K562 (cell line): ENCODE measurements around the gene ZNF346. TPM values are rescaled to one million over a fixed set of nuclear protein-coding genes. Genes with fewer than 3 reads are reported as not detected.

Experiments used
- ATAC-seq: fragments of 200-7000 bp; cut with Tn5 transposase; 3 replicates; pipeline ENCODE4 v1.9.1; 2020; ENCODE audit warnings: moderate library complexity
- BruUV-seq: library from RNA; stranded (reverse); fragments of 400-500 nt; replicated peaks from 2 replicates; lab custom pipeline; 2021; lab: Mats Ljungman, UMichigan
- CTCF ChIA-PET: fragments of 300-600 bp; formaldehyde crosslinking; extraction: SDS; loops from one replicate; lab custom pipeline; 2021; ENCODE audit warnings: low intra/inter-chr PET ratio; lab: Yijun Ruan, JAX
- POLR2A ChIA-PET: fragments of 300-600, 350-650 bp; sonication (Branson Sonifier 250); formaldehyde crosslinking; extraction: SDS; loops from one replicate; lab custom pipeline; 2021; ENCODE audit warnings: antibody characterized with exemption, inconsistent platforms; lab: Yijun Ruan, JAX
- DNase-seq, 4 experiments: peaks; one replicate each; pipeline versions ENCODE4 v3.0.0 to v3.0.0-alpha.2; 2011 to 2018; ENCODE audit warnings: low spot score in 3 of 4, mixed read lengths in 3 of 4; ENCODE audit errors: extremely low read depth in 1 of 4
- FAIRE-seq: peaks from 2 replicates; lab custom pipeline; 2011; peaks lifted over from hg19 to GRCh38; lab: Jason Lieb, UNC
- H2AFZ ChIP-seq: 2 replicates; pipeline ENCODE4 v1.6.0; 2011; ENCODE audit warnings: low read depth, low read length, control low read depth, inconsistent platforms
- H3K27ac ChIP-seq: fragments of 200-600 bp; 3 replicates; pipeline ENCODE4 v1.8.0; 2011; ENCODE audit warnings: low read depth, mild to moderate bottlenecking, control low read depth, inconsistent platforms, low read length, moderate library complexity, mixed read lengths; ENCODE audit errors: extremely low read depth
- H3K27me3 ChIP-seq, 2 experiments: fragments of 300-600 bp in 1 of 2; 2 replicates in 1 of 2; 3 replicates in 1 of 2; pipeline versions ENCODE4 v1.6.0 to v1.8.0; 2011; ENCODE audit warnings: inconsistent platforms in 2 of 2, low read length in 2 of 2, mild to moderate bottlenecking in 1 of 2, mixed read lengths in 1 of 2, moderate library complexity in 1 of 2; ENCODE audit not compliant: control insufficient read depth in 2 of 2, insufficient read depth in 2 of 2
- H3K36me3 ChIP-seq: fragments of 300-600 bp; 3 replicates; pipeline ENCODE4 v1.8.0; 2011; ENCODE audit warnings: mild to moderate bottlenecking, low read length, inconsistent platforms; ENCODE audit not compliant: control insufficient read depth, insufficient read depth
- H3K4me1 ChIP-seq, 2 experiments: fragments of 200-600 bp in 1 of 2; replicated peaks in 1 of 2; 2 replicates in 1 of 2; 3 replicates in 1 of 2; pipeline versions ENCODE4 v1.5.1 to v1.8.0; 2011; ENCODE audit warnings: inconsistent platforms in 2 of 2, low read length in 2 of 2, mild to moderate bottlenecking in 1 of 2, mixed read lengths in 1 of 2, moderate library complexity in 1 of 2; ENCODE audit not compliant: control insufficient read depth in 2 of 2, insufficient read depth in 2 of 2
- H3K4me2 ChIP-seq: 2 replicates; pipeline ENCODE4 v1.6.1; 2011; ENCODE audit warnings: low read length, control low read depth, inconsistent platforms, mixed read lengths; ENCODE audit not compliant: insufficient read depth
- H3K4me3 ChIP-seq: fragments of 200-600 bp; sonication (generic), shearing (Covaris generic); 2 replicates; pipeline ENCODE4 v1.5.1; 2016; ENCODE audit warnings: control low read depth, inconsistent platforms
- H3K79me2 ChIP-seq: fragments of 200-600 bp; 3 replicates; pipeline ENCODE4 v1.8.0; 2011; ENCODE audit warnings: low read length, inconsistent platforms; ENCODE audit not compliant: control insufficient read depth, insufficient read depth
- H3K9ac ChIP-seq, 2 experiments: 2 replicates each; pipeline versions ENCODE4 v1.6.0 to v1.6.1; 2011; ENCODE audit warnings: low read depth in 2 of 2, low read length in 2 of 2, control low read depth in 1 of 2, inconsistent platforms in 1 of 2, mild to moderate bottlenecking in 1 of 2, mixed read lengths in 1 of 2; ENCODE audit not compliant: insufficient read depth in 1 of 2
- H3K9me1 ChIP-seq: one replicate; pipeline ENCODE4 v1.6.0; 2011; ENCODE audit warnings: inconsistent platforms, mild to moderate bottlenecking, low read length, moderate library complexity; ENCODE audit not compliant: control insufficient read depth, insufficient read depth
- H3K9me3 ChIP-seq: replicated peaks from 2 replicates; pipeline ENCODE4 v1.5.1; 2011; ENCODE audit warnings: low read depth, low read length, inconsistent platforms; ENCODE audit not compliant: control insufficient read depth, insufficient read depth
- H4K20me1 ChIP-seq: replicated peaks from 2 replicates; pipeline ENCODE4 v1.6.1; 2011; ENCODE audit warnings: low read length, inconsistent platforms, mixed read lengths; ENCODE audit not compliant: control insufficient read depth, insufficient read depth
- C11orf30 ChIP-seq: fragments of 450-650 bp; IDR thresholded peaks from 2 replicates; pipeline ENCODE4 v1.6.1; 2016; ENCODE audit warnings: low read depth, mild to moderate bottlenecking
- MAFF ChIP-seq: IDR thresholded peaks from 2 replicates; pipeline ENCODE4 v1.6.1; 2012; ENCODE audit warnings: low read length, improper control_type of control experiment
- MAFG ChIP-seq: fragments of 450-650 bp; conservative IDR thresholded peaks from 2 replicates; pipeline ENCODE4 v1.6.1; 2016; ENCODE audit warnings: missing genetic modification characterization, missing compliant biosample characterization
- NFE2 ChIP-seq: IDR thresholded peaks from 2 replicates; pipeline ENCODE4 v1.6.1; 2014; ENCODE audit warnings: antibody characterized with exemption, low read depth
- NFIC ChIP-seq: fragments of 450-650 bp; IDR thresholded peaks from 2 replicates; pipeline ENCODE4 v1.6.1; 2017; ENCODE audit warnings: mild to moderate bottlenecking, inconsistent platforms
- PPARD ChIP-seq: fragments of 250-450 bp; sonication (Bioruptor Pico); IDR thresholded peaks from 2 replicates; pipeline ENCODE4 v1.8.0; 2022; ENCODE audit warnings: inconsistent platforms, mild to moderate bottlenecking, moderate library complexity
- ZNF316 ChIP-seq: fragments of 450-650 bp; IDR thresholded peaks from 2 replicates; pipeline ENCODE4 v1.6.1; 2016
- WGBS: fragments of 100-300 bp; shearing (Covaris generic); methylation state at CpG from one replicate; pipeline ENCODE4 v1.1.6; 2016; ENCODE audit warnings: low coverage, mixed read lengths; ENCODE audit not compliant: insufficient coverage; ENCODE audit errors: missing lambda C conversion rate; 5-methylcytosine and 5-hydroxymethylcytosine counted together
- in situ Hi-C: fragments of 300-500 bp; cut with MboI; formaldehyde crosslinking; loops from 4 replicates; pipeline ENCODE4 v1.15.0; 2018; ENCODE audit warnings: inconsistent platforms, mixed read lengths
- intact Hi-C: fragments of 100-400 bp; cut with micrococcal nuclease; formaldehyde crosslinking; loops from 2 replicates; pipeline ENCODE4 v1.14.2; 2022
- polyA plus RNA-seq, 8 experiments: library from polyadenylated mRNA; depleted of rRNA in 4 of 8; stranded (reverse) in 5 of 8; unstranded in 3 of 8; fragments of >200 nt; fragmentation: Nextera tagmentation in 2 of 8; fragmentation: Illumina TruSeq in 1 of 8; extraction: Ambion mirVana in 2 of 8; extraction: Trizol in 1 of 8; gene quantifications; 2 replicates each; pipeline versions ENCODE4 v1.2.1 to v1.2.3, GENCODE V29; 2011 to 2014; ENCODE audit warnings: inconsistent platforms in 1 of 8, missing spikeins in 1 of 8
- total RNA-seq, 7 experiments: library from RNA; depleted of rRNA in 6 of 7; stranded (reverse); fragments of >200 nt in 6 of 7; fragmentation: Illumina TruSeq in 2 of 7; extraction: Trizol in 2 of 7; gene quantifications; 2 replicates each; pipeline versions ENCODE4 v1.2.1 to v1.2.3, GENCODE V29; 2011 to 2021; ENCODE audit warnings: low replicate concordance in 1 of 7
- TF ChIP-seq, protein P1 (sequence below): fragments of 450-650 bp; IDR thresholded peaks from 2 replicates; pipeline ENCODE4 v1.7.0; 2016; ENCODE audit warnings: borderline replicate concordance

ZNF346 gene
- total and polyA plus RNA-seq, 9 of the 15 experiments (the other 6 are each of a cell fraction or from before 2014, with no cell fraction given), result 5.0 to 25.1 (median 20.1) TPM

DNA sequence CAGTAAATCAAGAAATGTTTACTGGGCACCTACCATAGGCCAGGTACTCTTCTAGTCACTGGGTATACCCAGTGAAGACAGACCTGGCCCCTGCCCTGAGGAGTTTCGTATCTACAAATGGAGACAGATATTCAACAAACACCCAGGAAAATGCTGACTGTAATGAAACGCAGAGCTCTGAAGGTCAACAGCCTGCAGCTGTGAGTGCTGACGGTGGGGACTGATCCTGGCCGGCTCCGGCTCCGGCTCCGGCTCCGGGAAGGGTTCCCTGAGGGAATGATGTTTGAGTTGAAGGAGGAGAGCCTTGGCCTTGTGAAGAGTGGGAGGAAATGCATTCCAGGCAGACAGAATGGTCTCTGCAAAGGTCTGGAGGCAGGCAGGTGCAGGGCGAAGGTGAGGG is 87.3 kb downstream of the ZNF346 start:
- no peak overlapping the region for H3K4me3 ChIP-seq
- H3K4me1 ChIP-seq, result peaks cover 7 to 16% of the 10 kb centered on the region in 2 experiments; a peak in 4 of 5 replicates
- in situ Hi-C loops (loop anchor here (5.0 to 25.0 kb wide), 3 partner anchors 345 to 1373 kb away; no protein-coding TSS in a partner anchor), intact Hi-C loops (loop anchor here (10.0 kb wide), 2 partner anchors 215 to 255 kb away; partner anchors contain the start of gene HK3)
- no peak for ATAC-seq
- H3K9me3 ChIP-seq, result no peaks in the 10 kb centered on the region
- ChIA-PET POLR2A (interaction anchor here (1.0 to 1.3 kb wide), 2 partner anchors 17 to 191 kb away, joined by 3 to 4 read pairs; no protein-coding TSS in a partner anchor), CTCF (interaction anchor here (1.0 to 1.3 kb wide), 2 partner anchors 23 to 38 kb away, joined by 3 read pairs; partner anchors contain the start of gene FGFR4)
- no peak overlapping the region for H3K4me2 ChIP-seq
- no peaks in the 10 kb centered on the region for H3K36me3 ChIP-seq
- DNase-seq, result no peak
- peaks cover 15% of the 10 kb centered on the region for H4K20me1 ChIP-seq
- H3K27ac ChIP-seq, result no peak overlapping the region
- WGBS, result 44% methylated on average over 9 of the region's 9 CpGs
- no peak for FAIRE-seq
- no peak overlapping the region for H3K9ac ChIP-seq
- peaks cover 4 to 9% of the 10 kb centered on the region in 2 experiments; a peak in 2 of 5 replicates for H3K27me3 ChIP-seq
- no peaks in the 10 kb centered on the region for H3K79me2 ChIP-seq
- BruUV-seq, result no TSS peak
- TF ChIP-seq, protein P1, sequence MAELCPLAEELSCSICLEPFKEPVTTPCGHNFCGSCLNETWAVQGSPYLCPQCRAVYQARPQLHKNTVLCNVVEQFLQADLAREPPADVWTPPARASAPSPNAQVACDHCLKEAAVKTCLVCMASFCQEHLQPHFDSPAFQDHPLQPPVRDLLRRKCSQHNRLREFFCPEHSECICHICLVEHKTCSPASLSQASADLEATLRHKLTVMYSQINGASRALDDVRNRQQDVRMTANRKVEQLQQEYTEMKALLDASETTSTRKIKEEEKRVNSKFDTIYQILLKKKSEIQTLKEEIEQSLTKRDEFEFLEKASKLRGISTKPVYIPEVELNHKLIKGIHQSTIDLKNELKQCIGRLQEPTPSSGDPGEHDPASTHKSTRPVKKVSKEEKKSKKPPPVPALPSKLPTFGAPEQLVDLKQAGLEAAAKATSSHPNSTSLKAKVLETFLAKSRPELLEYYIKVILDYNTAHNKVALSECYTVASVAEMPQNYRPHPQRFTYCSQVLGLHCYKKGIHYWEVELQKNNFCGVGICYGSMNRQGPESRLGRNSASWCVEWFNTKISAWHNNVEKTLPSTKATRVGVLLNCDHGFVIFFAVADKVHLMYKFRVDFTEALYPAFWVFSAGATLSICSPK, result no peak
- no peak for TF ChIP-seq PPARD (CRISPR knock-in tag)
- TF ChIP-seq MAFG (tag), result peak; percentile 60
- TF ChIP-seq C11orf30, result peak; percentile 79
- 0 out of 2 replicates have a peak, but pooled peaks have one; percentile 21 for TF ChIP-seq MAFF
- 0 out of 2 replicates have a peak, but pooled peaks have one; percentile 9 for TF ChIP-seq NFE2
- no peak for TF ChIP-seq NFIC
- TF ChIP-seq ZNF316, result peak; percentile 85
- H2AFZ ChIP-seq, result no peak overlapping the region
- no peaks in the 10 kb centered on the region for H3K9me1 ChIP-seq
